GM23248 (cell line): Measurements from ENCODE around the gene FAU.

ENCODE experiments used
- EZH2 ChIP-seq: fragments of 200-600 bp; sonication (generic); IDR thresholded peaks from 2 replicates; pipeline ENCODE4 v1.6.1; 2018; ENCODE audit warnings: antibody characterized with exemption, mild to moderate bottlenecking; ENCODE audit not compliant: insufficient read depth, poor library complexity, severe bottlenecking
- EZH2phosphoT487 ChIP-seq: fragments of 200-600 bp; sonication (generic); IDR thresholded peaks from 2 replicates; pipeline ENCODE4 v1.6.1; 2018; ENCODE audit warnings: antibody characterized with exemption, moderate library complexity, mild to moderate bottlenecking, low read depth; ENCODE audit not compliant: insufficient read depth

DNA sequence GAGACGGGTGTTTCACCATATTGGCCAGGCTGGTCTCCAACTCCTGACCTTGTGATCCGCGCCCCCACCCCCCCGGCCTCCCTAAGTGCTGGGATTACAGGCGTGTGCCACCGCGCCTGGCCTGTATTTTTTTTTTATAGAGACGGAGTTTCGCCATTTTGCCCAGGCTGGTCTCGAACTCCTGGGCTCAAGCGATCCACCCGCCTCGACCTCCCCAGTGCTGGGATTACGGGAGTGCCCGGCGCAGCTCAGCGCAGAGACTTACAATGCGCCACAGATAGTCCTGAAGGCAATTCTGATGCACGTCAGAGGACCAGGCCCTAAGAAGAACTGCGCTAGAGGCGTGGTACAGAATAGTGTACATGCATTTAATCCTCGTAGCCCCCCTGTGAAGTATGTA is 26.5 kb downstream of the FAU start:
- TF ChIP-seq EZH2 (no peak), EZH2phosphoT487 (no peak)
